H7 (cell line): ENCODE measurements around the gene FIZ1. TPM values are rescaled to one million over a fixed set of nuclear protein-coding genes. Genes with fewer than 3 reads are reported as not detected.

ENCODE experiments used
- DNase-seq: peaks from one replicate; pipeline ENCODE4 v3.0.0; 2012
- H3K27me3 ChIP-seq: 2 replicates; pipeline ENCODE4 v1.6.0; 2011; ENCODE audit warnings: mild to moderate bottlenecking, low read length; ENCODE audit not compliant: control insufficient read depth, insufficient read depth
- H3K36me3 ChIP-seq: replicated peaks from 2 replicates; pipeline ENCODE4 v1.5.1; 2011; ENCODE audit warnings: low read length; ENCODE audit not compliant: control insufficient read depth, insufficient read depth
- H3K4me3 ChIP-seq: 2 replicates; pipeline ENCODE4 v1.5.1; 2011; ENCODE audit warnings: low read depth, mild to moderate bottlenecking, control low read depth, low read length, moderate library complexity; ENCODE audit not compliant: insufficient read depth
- total RNA-seq: library from RNA; depleted of rRNA; stranded (reverse); fragments of >200 nt; shearing (Covaris generic); gene quantifications from 2 replicates; pipeline ENCODE4 v1.2.3, GENCODE V29; 2014

Gene FIZ1
- total RNA-seq, 1 experiment from 2014 or later, result 4.7 TPM

GRCh38 chr19:55566823-55567222 lies 32.5 kb downstream of the FIZ1 start:
- H3K4me3 ChIP-seq, result no peak overlapping the region

DNA sequence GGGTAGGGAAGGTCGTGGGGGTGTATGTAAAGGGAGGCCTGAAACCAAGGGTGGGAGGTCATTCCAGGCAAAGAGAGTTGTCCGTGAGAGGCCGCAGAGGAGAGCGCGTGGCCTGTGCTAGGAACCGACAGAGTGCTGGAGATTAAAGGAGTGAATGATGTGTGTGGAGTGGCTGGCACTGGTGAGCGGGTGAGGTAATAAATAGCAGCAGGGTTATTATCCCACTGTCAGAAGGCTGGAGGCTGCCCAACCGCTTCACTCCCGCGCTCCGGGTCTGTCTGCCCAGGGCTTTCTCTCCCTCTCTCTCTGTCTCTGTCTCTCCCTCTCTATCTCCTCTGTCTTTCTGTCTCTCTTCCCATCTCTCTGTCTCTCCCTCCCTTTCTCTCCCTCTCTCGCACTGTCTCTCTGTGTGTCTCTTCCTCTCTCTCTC lies 36.0 kb downstream of the FIZ1 start:
- H3K27me3 ChIP-seq, result no peaks in the 10 kb centered on the region; the same call in 1 of the 2 replicates
- DNase-seq, result peak; percentile 14
- H3K36me3 ChIP-seq, result no peaks in the 10 kb centered on the region
- no peak overlapping the region for H3K4me3 ChIP-seq

More at GRCh38 chr19:55566823-55567222, 32.5 kb downstream of the FIZ1 start:
- no peaks in the 10 kb centered on the region for H3K36me3 ChIP-seq
- DNase-seq, result peak; percentile 13
- H3K27me3 ChIP-seq, result no peaks in the 10 kb centered on the region

- Histone ChIP-seq H3K36me3 (no peaks in the 10 kb centered on the region), H3K4me3 (no peak overlapping the region), H3K27me3 (no peaks in the 10 kb centered on the region; the same call in 1 of the 2 replicates)
- DNase-seq, result no peak
These were observed 39.6 kb downstream of the FIZ1 start for GRCh38 chr19:55559684-55560083.

DNA sequence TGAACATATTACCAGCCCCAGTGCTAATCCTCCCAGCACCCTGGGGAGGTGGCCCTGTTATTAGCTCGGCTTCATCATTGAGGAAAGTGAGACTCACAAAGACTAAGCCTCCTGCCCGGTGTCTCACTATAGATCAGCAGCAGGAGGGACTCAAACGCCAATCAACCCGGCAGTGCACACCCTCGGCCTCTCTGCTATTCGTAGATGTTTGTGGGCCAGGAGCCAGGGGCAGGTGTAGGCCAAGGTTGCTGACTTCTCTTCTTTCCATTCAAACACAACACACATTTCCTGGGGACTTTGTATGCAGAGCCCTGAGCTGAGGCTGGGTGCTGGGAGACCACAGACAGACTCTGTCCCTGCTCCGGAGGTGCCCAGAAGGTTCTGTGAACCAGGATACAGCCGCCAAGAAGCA lies 44.6 kb downstream of the FIZ1 start:
- H3K27me3 ChIP-seq, result no peaks in the 10 kb centered on the region; the same call in 1 of the 2 replicates
- peak; percentile 31 for DNase-seq
- H3K4me3 ChIP-seq, result no peak overlapping the region
- H3K36me3 ChIP-seq, result no peaks in the 10 kb centered on the region

DNA sequence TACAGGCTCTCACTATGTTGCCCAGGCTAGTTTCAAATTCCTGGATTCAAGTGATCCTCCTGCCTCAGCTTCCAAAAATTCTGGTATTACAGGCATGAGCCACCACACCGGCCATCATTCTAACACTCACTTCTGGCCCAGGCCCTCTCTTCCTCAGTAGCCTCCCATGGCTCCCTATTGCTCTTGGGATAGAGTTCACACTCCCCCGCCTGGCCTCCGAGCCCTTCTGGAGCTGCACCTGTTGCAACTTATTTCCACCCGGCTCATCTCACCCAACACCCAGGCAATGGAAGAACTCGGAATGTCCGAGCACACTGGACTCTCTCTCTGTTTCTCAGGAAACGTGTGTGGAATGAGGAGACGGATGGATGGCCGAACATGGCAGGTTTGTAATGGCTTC lies 45.0 kb downstream of the FIZ1 start:
- H3K36me3 ChIP-seq, result no peaks in the 10 kb centered on the region
- peak; percentile 6 for DNase-seq
- H3K4me3 ChIP-seq, result no peak overlapping the region
- H3K27me3 ChIP-seq, result no peaks in the 10 kb centered on the region

- no peak overlapping the region for H3K4me3 ChIP-seq
- H3K36me3 ChIP-seq, result no peaks in the 10 kb centered on the region
- peak; percentile 39 for DNase-seq
- no peaks in the 10 kb centered on the region for H3K27me3 ChIP-seq
These were observed 45.8 kb downstream of the FIZ1 start for GRCh38 chr19:55553217-55554182.

- H3K36me3 ChIP-seq, result no peaks in the 10 kb centered on the region
- DNase-seq, result peak; percentile 45
- no peak overlapping the region for H3K4me3 ChIP-seq
- no peaks in the 10 kb centered on the region for H3K27me3 ChIP-seq
These were observed 46.7 kb downstream of the FIZ1 start for GRCh38 chr19:55552620-55553019.

DNA sequence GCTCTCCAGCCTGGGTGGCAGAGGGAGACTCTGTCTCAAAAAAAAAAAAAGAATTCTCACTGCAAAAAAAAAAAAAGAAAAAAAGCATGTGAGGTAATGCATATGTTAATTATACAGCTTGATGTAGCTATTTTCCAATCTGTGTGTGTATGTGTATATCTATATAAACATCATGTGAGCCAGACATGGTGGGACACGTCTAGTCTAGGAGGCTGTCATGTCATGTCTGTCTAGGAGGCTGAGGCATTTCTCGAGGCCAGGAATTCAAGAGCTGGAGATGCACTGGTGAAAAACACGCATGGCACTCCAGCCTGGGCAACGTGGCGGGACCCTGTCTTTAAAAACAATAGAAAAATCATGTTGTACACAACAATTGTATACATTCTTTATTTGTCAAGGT lies 47.1 kb downstream of the FIZ1 start:
- peak; percentile 6 for DNase-seq
- no peaks in the 10 kb centered on the region for H3K36me3 ChIP-seq
- no peak overlapping the region for H3K4me3 ChIP-seq
- H3K27me3 ChIP-seq, result no peaks in the 10 kb centered on the region

DNA sequence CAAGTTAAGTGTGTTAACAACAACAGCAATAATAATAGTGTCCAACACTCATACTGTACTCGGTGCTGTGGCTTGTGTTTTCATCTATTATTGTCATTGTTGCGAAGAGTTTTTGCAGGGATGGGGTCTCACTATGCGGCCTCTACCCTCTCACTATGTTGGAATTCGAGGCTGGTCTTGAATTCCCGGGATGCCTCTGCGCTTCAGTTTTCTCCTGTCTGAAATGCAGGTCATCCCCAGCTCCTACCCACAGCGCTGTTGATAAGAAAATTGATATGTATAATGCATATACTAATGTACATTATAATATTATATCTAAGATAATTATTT lies 49.0 kb downstream of the FIZ1 start:
- H3K36me3 ChIP-seq, result no peaks in the 10 kb centered on the region
- peak; percentile 65 for DNase-seq
- no peaks in the 10 kb centered on the region for H3K27me3 ChIP-seq
- peak overlapping the region; percentile 52 for H3K4me3 ChIP-seq

GRCh38 chr19:55549500-55550320 lies 49.6 kb downstream of the FIZ1 start:
- DNase-seq, result peak; percentile 91
- no peaks in the 10 kb centered on the region for H3K27me3 ChIP-seq
- H3K4me3 ChIP-seq, result peak overlapping the region; percentile 52
- no peaks in the 10 kb centered on the region for H3K36me3 ChIP-seq

- Histone ChIP-seq H3K27me3 (no peaks in the 10 kb centered on the region), H3K4me3 (no peak overlapping the region), H3K36me3 (no peaks in the 10 kb centered on the region)
- peak; percentile 65 for DNase-seq
These were observed 52.3 kb downstream of the FIZ1 start for GRCh38 chr19:55546822-55547614.

DNA sequence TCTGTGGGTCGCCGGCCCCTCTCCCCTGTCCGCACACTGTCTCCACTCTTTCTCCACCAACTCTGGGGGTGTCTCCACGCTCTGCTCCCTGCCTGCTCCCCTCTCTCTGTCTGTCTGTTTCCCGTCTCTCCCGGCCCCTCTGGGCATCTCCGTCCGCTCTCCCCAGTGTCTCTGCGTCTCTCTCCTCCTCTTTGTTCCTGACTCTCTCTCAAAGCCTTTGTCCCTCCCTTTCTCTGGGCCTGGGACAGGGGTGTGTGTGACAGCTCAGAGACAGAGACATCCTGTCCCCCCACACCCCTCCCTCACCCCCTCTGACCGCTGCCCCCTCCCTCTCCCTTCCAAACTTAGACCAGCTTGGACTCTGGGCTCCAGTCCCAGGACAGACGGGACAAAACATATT lies 53.3 kb downstream of the FIZ1 start:
- peak; percentile 48 for DNase-seq
- H3K36me3 ChIP-seq, result no peaks in the 10 kb centered on the region
- no peaks in the 10 kb centered on the region for H3K27me3 ChIP-seq

GRCh38 chr19:55545443-55545842 lies 53.9 kb downstream of the FIZ1 start, which contains the start of gene SBK3:
TSS of gene SBK3 (minus strand) at chr19:55545543. CDS start at chr19:55545543, 0 bp downstream.
- no peaks in the 10 kb centered on the region for H3K27me3 ChIP-seq
- H3K4me3 ChIP-seq, result no peak within 1 kb of the TSS
- no peaks in the 10 kb centered on the region for H3K36me3 ChIP-seq
- DNase-seq, result peak; percentile 36

More for the DNA sequence above, 53.3 kb downstream of the FIZ1 start:
- H3K4me3 ChIP-seq, result no peak overlapping the region
